Measurements from ENCODE around the gene NUTM1. TPM values are rescaled to one million over a fixed set of nuclear protein-coding genes. Genes with fewer than 3 reads are reported as not detected.
"Not testable (repeated sequence)": the region's sequence is repeated elsewhere in the genome, so short reads cannot be mapped to it uniquely, and the experiment has no call there.

Gene NUTM1
- total RNA-seq, 8 experiments from 2014 or later: 0.07 to 0.52 (median 0.13) TPM

DNA sequence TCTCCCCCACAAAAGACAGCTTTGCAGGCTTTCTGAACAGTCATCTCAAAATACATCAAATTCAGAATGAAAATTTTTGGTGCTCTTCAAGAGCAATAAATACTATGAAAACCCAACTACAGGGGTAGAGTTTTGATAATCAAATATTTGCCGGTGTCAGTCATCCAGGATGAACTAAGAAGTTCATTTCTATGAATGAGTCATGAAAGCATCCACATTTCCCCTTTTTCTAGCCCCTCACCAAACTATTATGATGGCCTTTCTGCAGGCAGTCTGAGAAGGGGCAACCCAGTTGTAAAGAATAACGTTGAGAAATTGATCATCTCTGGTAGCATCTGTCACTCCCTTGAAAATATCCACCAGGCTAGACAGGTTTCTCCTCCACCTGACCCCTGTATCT lies 27.0 kb downstream of the NUTM1 start:
- ATAC-seq (replicated peaks in 6 of 8): no peak
- H3K4me3 ChIP-seq: no peak overlapping the region
- peaks cover 12% of the 10 kb centered on the region in 2 donors for H3K4me1 ChIP-seq (replicated peaks in 1 of 2)
- in situ Hi-C loops (cut with MboI; ENCODE audit: low pct_unique_long_range_greater_than_20kb in 2 of 9, low sequenced_read_pairs in 9 of 9, unreplicated experiment in 9 of 9): loop anchor here in 3 of 9 experiments (25.0 kb wide), 2 partner anchors 217 to 258 kb away; partner anchors contain the start of genes GOLGA8B (in 2 of the 3), EMC7 (in 1 of the 3) and PGBD4 (in 1 of the 3)
- WGBS, 10 experiments: 0 to 100% (median 93%) methylated on average over 1 to 2 of the region's 2 CpGs; no CpG with 5 or more reads in 3 of the 10 experiments
- no peak overlapping the region for H3K27ac ChIP-seq

- WGBS, 10 experiments: no CpG with 5 or more reads among the region's 2 CpGs
- Histone ChIP-seq H3K4me3 (no peak overlapping the region), H3K4me1 (replicated peaks in 1 of 2) (peaks cover 7% of the 10 kb centered on the region in 2 donors), H3K27ac (no peak overlapping the region)
- in situ Hi-C loops (cut with MboI; ENCODE audit: low pct_unique_long_range_greater_than_20kb in 2 of 9, low sequenced_read_pairs in 9 of 9, unreplicated experiment in 9 of 9): loop anchor here in 3 of 9 experiments (25.0 kb wide), 2 partner anchors 217 to 258 kb away; partner anchors contain the start of genes GOLGA8B (in 2 of the 3), EMC7 (in 1 of the 3) and PGBD4 (in 1 of the 3)
- no peak for ATAC-seq (replicated peaks in 6 of 8)
Measured at GRCh38 chr15:34370643-34371042, 27.5 kb downstream of the NUTM1 start.

DNA sequence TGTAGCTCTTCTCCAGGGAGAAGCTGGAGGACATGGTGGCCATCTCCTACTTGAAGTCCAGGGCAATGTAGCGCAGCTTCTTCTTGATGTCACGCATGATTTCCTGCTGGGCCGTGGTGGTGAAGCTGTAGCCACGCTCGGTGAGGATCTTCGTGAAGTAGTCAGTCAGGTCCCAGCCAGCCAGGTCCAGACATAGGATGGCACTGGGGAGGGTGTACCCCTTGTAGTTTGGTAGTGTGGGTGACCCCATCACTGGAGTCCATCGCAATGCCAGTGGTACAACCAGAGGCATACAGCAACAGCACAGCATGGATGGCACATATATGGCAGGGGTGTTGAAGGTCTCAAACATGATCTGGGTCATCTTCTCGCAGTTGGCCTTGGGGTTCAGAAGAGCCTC lies 30.8 kb downstream of the NUTM1 start:
- no peaks in the 10 kb centered on the region for H3K4me1 ChIP-seq (replicated peaks in 1 of 2)
- WGBS, 10 experiments: 90 to 100% (median 96%) methylated on average over 1 to 8 of the region's 8 CpGs; no CpG with 5 or more reads in 5 of the 10 experiments
- H3K4me3 ChIP-seq: no peak overlapping the region
- no peak for ATAC-seq (replicated peaks in 6 of 8)
- in situ Hi-C loops (cut with MboI; ENCODE audit: low pct_unique_long_range_greater_than_20kb in 2 of 9, low sequenced_read_pairs in 9 of 9, unreplicated experiment in 9 of 9): loop anchor here in 3 of 9 experiments (25.0 kb wide), 2 partner anchors 213 to 262 kb away; partner anchors contain the start of genes GOLGA8B (in 2 of the 3), EMC7 (in 1 of the 3) and PGBD4 (in 1 of the 3)
- no peak overlapping the region for H3K27ac ChIP-seq

- Histone ChIP-seq H3K4me1 (replicated peaks in 1 of 2) (no peaks in the 10 kb centered on the region), H3K27ac (no peak overlapping the region), H3K4me3 (no peak overlapping the region)
- in situ Hi-C loops (cut with MboI; ENCODE audit: low pct_unique_long_range_greater_than_20kb in 2 of 9, low sequenced_read_pairs in 9 of 9, unreplicated experiment in 9 of 9): loop anchor here in 3 of 9 experiments (25.0 kb wide), 2 partner anchors 212 to 263 kb away; partner anchors contain the start of genes GOLGA8B (in 2 of the 3), EMC7 (in 1 of the 3) and PGBD4 (in 1 of the 3)
- 33 to 100% (median 86%) methylated on average over 1 to 2 of the region's 2 CpGs; no CpG with 5 or more reads in 1 of the 10 experiments for WGBS, 10 experiments
- no peak for ATAC-seq (replicated peaks in 6 of 8)
Measured at GRCh38 chr15:34374816-34375215, 31.7 kb downstream of the NUTM1 start.

DNA sequence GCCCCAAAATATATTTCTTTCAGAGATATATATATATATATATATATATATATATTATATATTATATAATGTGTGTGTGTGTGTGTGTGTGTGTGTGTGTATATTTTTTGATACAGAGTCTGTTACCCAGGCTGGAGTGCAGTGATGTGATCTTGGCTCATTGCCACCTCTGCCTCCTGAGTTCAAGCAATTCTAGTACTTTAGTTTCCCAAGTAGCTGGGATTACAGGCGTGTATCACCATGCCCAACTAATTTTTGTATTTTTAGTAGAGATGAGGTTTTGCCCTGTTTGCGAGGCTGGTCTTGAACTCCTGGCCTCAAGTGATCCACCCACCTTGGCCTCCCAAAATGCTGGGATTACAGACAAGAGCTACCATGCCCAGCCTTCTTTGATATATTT lies 32.4 kb downstream of the NUTM1 start:
- H3K27ac ChIP-seq; ATAC-seq (replicated peaks in 6 of 8); in situ Hi-C loops (cut with MboI; ENCODE audit: low pct_unique_long_range_greater_than_20kb in 2 of 9, low sequenced_read_pairs in 9 of 9, unreplicated experiment in 9 of 9); H3K4me3 ChIP-seq; H3K4me1 ChIP-seq (replicated peaks in 1 of 2): not testable (repeated sequence)
- WGBS, 10 experiments: 52 to 86% methylated on average over 1 to 2 of the region's 2 CpGs; no CpG with 5 or more reads in 8 of the 10 experiments

- no peak for ATAC-seq (replicated peaks in 6 of 8)
- H3K4me1 ChIP-seq (replicated peaks in 1 of 2): no peaks in the 10 kb centered on the region
- WGBS, 10 experiments: 80 to 100% (median 94%) methylated on average over 1 to 2 of the region's 2 CpGs; no CpG with 5 or more reads in 3 of the 10 experiments
- no peak overlapping the region for H3K27ac ChIP-seq
- no peak overlapping the region for H3K4me3 ChIP-seq
- in situ Hi-C loops (cut with MboI; ENCODE audit: low pct_unique_long_range_greater_than_20kb in 2 of 9, low sequenced_read_pairs in 9 of 9, unreplicated experiment in 9 of 9): no loop called here
Measured at GRCh38 chr15:34376856-34377255, 33.7 kb downstream of the NUTM1 start.

DNA sequence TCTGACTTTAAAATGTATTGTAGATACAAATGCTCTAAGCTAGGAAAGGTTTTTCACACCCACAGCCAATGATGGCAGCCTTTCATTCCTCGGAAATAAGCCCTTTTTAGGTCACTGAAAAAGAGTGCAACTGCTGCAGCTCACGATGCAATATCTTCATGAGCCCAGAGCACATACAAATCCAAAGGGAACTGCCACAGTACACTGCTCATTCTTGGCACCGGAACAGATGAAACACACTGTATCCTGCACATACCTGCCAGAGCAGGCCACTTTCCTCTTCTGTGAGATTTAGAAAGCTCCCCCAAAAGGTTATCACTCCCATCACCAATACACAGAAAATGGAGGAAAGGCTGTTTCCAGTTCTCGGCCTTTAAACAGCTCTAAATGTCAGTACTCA lies 37.4 kb downstream of the NUTM1 start:
- H3K4me1 ChIP-seq (replicated peaks in 1 of 2); in situ Hi-C loops (cut with MboI; ENCODE audit: low pct_unique_long_range_greater_than_20kb in 2 of 9, low sequenced_read_pairs in 9 of 9, unreplicated experiment in 9 of 9); H3K27ac ChIP-seq; ATAC-seq (replicated peaks in 6 of 8); H3K4me3 ChIP-seq: not testable (repeated sequence)
- WGBS, 10 experiments: 100% methylated on average over 1 of the region's 4 CpGs; no CpG with 5 or more reads in 7 of the 10 experiments

- H3K4me3 ChIP-seq; in situ Hi-C loops (cut with MboI; ENCODE audit: low pct_unique_long_range_greater_than_20kb in 2 of 9, low sequenced_read_pairs in 9 of 9, unreplicated experiment in 9 of 9); H3K27ac ChIP-seq; ATAC-seq (replicated peaks in 6 of 8); H3K4me1 ChIP-seq (replicated peaks in 1 of 2): not testable (repeated sequence)
- WGBS, 10 experiments: no CpG with 5 or more reads among the region's 19 CpGs
Measured at GRCh38 chr15:34381829-34382521, 38.9 kb downstream of the NUTM1 start.

DNA sequence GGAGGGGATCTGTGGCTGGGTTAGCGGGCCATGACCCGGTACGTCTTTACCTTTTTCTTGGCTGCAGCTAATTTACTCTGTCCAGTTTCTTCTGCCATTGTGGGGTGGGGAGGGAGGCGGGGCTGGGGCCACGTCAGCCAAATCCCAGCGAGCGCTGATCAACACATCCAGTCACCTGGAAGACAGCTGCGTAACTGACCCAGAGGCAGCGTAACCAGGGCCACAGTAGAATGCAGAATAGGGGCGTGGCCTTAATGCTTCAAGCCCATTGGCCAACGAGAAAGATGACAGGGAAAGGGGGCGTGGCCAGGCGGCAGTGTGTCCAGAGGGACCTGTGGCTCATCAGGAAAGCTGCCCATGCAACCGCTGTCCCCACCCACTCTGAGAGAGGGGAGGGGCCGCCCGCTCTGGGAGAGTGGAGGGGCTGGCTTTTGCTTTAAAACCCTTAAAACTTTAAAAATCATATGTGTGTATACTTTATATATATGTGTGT lies 46.5 kb downstream of the NUTM1 start:
- H3K4me1 ChIP-seq (replicated peaks in 1 of 2); in situ Hi-C loops (cut with MboI; ENCODE audit: low pct_unique_long_range_greater_than_20kb in 2 of 9, low sequenced_read_pairs in 9 of 9, unreplicated experiment in 9 of 9); H3K27ac ChIP-seq; H3K4me3 ChIP-seq: not testable (repeated sequence)
- peak in 1 of 8 experiments; percentile 29 for ATAC-seq (replicated peaks in 6 of 8)
- no CpG with 5 or more reads among the region's 16 CpGs for WGBS, 10 experiments

- ATAC-seq (replicated peaks in 6 of 8); in situ Hi-C loops (cut with MboI; ENCODE audit: low pct_unique_long_range_greater_than_20kb in 2 of 9, low sequenced_read_pairs in 9 of 9, unreplicated experiment in 9 of 9): not testable (repeated sequence)
- no CpG with 5 or more reads among the region's 2 CpGs for WGBS, 10 experiments
Measured at GRCh38 chr15:34392981-34393380, 49.9 kb downstream of the NUTM1 start.

GRCh38 chr15:34397637-34398259 lies 54.6 kb downstream of the NUTM1 start:
- H3K4me3 ChIP-seq; H3K27ac ChIP-seq; H3K4me1 ChIP-seq (replicated peaks in 1 of 2); ATAC-seq (replicated peaks in 6 of 8); in situ Hi-C loops (cut with MboI; ENCODE audit: low pct_unique_long_range_greater_than_20kb in 2 of 9, low sequenced_read_pairs in 9 of 9, unreplicated experiment in 9 of 9): not testable (repeated sequence)
- no CpG with 5 or more reads among the region's 6 CpGs for WGBS, 10 experiments

More at GRCh38 chr15:34392981-34393380, 49.9 kb downstream of the NUTM1 start:
- H3K4me1 ChIP-seq (replicated peaks in 1 of 2); H3K27ac ChIP-seq; H3K4me3 ChIP-seq: not testable (repeated sequence)

DNA sequence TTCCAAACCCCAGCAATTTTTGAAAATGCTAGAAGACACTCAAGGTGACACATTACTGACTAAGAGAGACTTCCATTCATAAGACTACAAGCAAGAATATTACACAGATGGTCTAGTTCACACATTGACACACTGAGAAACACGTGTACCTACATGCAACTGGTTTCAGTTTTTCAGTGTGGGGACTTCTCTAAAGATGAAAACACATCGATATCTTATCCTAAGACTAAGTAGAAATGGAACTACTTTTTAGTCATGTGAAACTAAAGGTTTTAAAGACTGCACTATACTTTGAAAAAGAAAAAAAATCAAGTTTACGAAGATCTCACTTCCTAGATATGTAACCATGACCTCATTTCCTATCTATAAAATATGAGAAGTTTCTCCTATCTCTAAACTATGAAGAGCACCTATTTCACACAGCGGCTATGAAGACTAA lies 60.1 kb downstream of the NUTM1 start:
- H3K4me1 ChIP-seq (replicated peaks in 1 of 2); in situ Hi-C loops (cut with MboI; ENCODE audit: low pct_unique_long_range_greater_than_20kb in 2 of 9, low sequenced_read_pairs in 9 of 9, unreplicated experiment in 9 of 9); H3K27ac ChIP-seq; ATAC-seq (replicated peaks in 6 of 8); H3K4me3 ChIP-seq: not testable (repeated sequence)
- WGBS, 10 experiments: no CpG with 5 or more reads among the region's 4 CpGs

DNA sequence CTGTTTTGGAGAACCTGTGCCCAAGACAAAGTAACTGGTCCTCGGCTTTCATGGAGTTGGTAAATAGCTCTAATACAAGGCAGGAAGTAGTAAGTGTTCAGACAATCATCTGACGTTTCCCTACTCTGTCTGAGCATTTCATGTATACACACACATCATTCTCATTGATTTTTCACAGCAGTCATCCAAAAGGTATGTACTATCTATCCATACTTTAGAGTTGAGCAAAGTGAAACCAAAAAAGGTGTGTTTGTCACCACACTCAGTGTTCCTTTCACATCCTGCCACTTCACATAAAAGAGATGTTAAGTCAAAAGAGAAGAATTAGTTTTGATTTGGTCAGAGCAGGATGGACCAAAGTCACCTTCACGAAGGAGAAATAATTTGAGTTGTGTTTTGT lies 60.8 kb downstream of the NUTM1 start:
- no CpG with 5 or more reads among the region's 3 CpGs for WGBS, 10 experiments
- H3K4me1 ChIP-seq (replicated peaks in 1 of 2); in situ Hi-C loops (cut with MboI; ENCODE audit: low pct_unique_long_range_greater_than_20kb in 2 of 9, low sequenced_read_pairs in 9 of 9, unreplicated experiment in 9 of 9); ATAC-seq (replicated peaks in 6 of 8); H3K4me3 ChIP-seq; H3K27ac ChIP-seq: not testable (repeated sequence)
